SK-MEL-5 (cell line): Measurements from ENCODE around the gene SEPTIN5. TPM values are rescaled to one million over a fixed set of nuclear protein-coding genes. Genes with fewer than 3 reads are reported as not detected.
"Not testable (repeated sequence)": the region's sequence is repeated elsewhere in the genome, so short reads cannot be mapped to it uniquely, and the experiment has no call there.

Experiments
- DNase-seq: peaks from one replicate; pipeline ENCODE4 v3.0.0-alpha.2; 2016; ENCODE audit warnings: low read depth, low spot score
- in situ Hi-C: cut with HindIII; loops from 2 replicates; pipeline ENCODE4 v1.10.0; 2016; ENCODE audit warnings: low sequenced_read_pairs, high pct_unique_total_duplicates, low pct_unique_long_range_greater_than_20kb
- total RNA-seq: library from RNA; depleted of rRNA; stranded (reverse); fragments of >200 nt; shearing (Covaris generic); gene quantifications from 2 replicates; pipeline ENCODE4 v1.2.3, GENCODE V29; 2014

The SEPTIN5 gene
- total RNA-seq, 1 experiment from 2014 or later, result 16.3 TPM

- in situ Hi-C loops, DNase-seq: not testable (repeated sequence)
Measured at GRCh38 chr22:19697871-19698270, 16.4 kb upstream of the SEPTIN5 start.

DNA sequence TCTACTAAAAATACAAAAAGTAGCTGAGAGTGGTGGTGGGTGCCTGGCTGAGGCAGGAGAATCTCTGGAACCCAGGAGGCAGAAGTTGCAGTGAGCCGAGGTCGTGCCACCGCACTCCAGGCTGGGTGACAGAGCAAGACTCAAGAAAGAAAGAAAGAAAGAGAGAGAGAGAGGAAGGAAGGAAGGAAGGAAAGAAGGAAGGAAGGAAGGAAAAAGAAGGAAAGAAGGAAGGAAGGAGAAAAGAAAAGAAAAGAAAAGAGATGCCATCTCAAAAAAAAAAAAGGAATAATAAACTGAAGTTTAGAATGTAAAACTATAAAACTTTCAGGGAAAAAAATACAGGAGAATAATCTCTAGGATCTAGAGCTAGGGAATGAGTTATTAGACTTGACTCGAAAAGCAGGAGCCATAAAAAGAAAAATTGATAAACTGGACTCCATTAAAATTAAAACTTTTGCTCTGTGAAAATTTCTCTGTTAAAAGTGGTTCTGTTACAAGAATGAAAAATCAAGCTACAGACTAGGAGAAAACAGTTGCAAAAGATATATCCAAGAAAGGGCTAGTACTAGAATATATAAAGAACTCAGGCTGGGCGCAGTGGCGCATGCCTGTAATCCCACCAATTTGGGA is 13.4 kb upstream of the SEPTIN5 start:
- no peak for DNase-seq
- in situ Hi-C loops, result no loop called here

GRCh38 chr22:19701420-19702145 is 12.7 kb upstream of the SEPTIN5 start:
- in situ Hi-C loops, result no loop called here
- DNase-seq, result no peak

- DNase-seq, result no peak
- in situ Hi-C loops, result no loop called here
Measured at GRCh38 chr22:19703869-19704268, 10.4 kb upstream of the SEPTIN5 start.

- in situ Hi-C loops, result no loop called here
- DNase-seq, result no peak
Measured at GRCh38 chr22:19704355-19705015, 9.8 kb upstream of the SEPTIN5 start.

GRCh38 chr22:19705181-19705934 is 8.9 kb upstream of the SEPTIN5 start:
- DNase-seq, result no peak
- in situ Hi-C loops, result no loop called here

- in situ Hi-C loops, result no loop called here
- no peak for DNase-seq
Measured at GRCh38 chr22:19706661-19707151, 7.6 kb upstream of the SEPTIN5 start.

DNA sequence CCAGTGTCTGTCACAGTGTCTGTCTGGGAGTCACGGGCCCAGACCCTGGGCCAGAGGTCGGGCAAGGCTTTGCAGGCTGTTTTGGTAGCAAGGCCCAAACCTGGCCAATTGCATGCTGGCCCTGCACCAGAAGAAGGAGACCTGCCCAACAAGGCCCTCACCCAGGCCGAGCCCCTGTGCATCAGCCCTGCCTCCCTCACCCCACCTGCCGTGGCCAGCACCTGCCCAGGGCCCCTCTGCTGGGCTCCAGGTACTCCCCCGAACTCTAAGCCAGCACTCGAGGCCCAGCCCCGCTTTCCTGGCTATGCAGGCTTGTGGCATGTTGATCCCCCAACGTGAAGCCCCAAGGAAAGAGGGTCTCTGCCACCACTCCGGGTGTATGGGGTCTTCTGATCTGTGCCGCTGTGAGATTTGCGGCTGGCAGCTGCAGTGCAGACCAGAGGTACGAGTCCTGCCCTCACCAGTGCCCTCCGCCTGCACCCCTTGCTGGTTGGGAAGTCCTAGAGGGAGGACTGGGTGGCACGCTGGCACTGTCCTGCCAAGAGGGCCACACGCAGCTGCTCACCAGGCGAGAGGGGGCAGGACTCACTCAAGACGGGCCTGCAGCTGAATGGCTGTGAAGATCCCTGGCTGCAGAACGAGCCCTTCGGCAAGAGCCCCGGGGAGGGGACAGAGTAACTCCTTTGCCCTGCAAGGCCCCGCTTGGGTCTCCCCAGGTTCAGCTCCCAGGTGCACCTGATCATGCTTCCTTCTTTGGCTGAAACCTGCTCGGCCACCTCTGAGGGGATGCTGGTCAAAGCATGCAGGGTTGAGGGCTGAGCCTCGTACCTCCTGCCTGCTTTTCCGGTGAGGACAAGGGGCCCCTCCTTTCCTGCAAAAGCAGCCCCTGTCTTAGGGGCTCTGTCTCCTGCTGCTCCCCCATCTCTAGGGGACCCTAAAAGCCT is 6.7 kb upstream of the SEPTIN5 start:
- no peak for DNase-seq
- in situ Hi-C loops, result no loop called here

DNA sequence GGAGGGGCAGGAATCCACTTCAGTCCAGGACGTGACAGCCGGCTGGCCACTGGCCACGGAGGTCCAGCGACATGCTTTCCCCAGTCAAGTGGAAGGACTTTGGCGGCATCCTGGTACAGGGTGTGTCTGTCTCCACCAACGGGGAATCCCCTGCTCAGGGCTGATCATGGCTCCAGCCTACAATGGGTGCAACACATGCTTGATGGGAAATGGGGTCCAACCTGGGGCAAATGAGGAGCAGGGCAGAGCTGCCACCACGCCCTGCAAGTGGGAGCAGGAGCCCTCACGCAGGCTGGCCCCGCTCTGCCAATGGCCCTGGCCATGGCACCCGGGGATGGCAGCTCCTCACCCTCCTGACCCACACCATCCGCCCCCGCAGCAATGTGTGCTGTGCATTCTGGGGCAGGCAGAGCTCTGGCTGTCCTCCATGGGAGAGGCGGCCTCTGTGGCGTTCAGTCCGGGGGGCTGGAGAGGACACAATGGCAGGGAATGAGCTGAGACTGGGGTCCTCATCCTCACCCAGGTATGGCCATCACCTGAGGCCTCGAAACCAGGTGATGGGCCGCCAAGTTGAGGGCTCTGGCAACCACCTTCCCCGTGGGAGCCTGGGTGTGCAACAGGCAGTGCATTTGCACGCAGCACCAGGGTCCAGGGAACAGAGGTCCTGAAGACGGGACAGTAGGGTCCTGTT is 5.8 kb upstream of the SEPTIN5 start:
- in situ Hi-C loops, result no loop called here

DNA sequence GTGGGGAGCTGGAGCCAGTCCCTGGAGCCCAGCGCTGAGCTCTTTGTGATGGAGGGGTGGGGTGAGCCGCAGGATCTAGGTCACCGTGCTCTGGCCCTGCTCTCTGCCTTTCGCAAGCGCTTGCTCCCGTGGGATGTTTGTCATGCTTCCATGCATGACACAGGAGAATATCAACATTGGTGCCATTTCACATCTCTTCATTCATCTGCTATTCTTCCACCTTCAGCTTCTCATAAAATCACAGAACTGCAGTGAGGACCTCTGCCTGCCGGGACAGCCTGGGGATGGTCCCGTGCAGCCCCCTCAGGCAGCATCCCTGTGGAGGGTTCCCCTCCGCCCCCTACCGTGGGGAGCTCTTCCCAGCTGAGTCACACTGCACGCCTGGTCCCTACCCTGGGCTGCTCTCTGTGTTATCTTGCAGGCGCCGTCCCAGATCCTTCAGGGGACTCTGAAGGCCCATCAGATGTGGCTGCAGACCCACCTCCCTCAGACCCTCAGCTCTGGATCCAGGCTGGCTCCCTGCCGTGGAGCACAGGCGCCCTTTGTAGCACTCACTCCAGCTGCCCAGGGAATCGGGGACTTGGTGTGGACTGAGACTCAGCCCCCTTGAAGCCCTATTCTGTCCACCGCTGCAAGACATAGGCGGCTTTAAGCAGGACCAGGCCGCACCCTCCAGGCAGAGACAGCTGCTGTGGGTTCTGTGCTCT is 5.1 kb upstream of the SEPTIN5 start:
- DNase-seq, result no peak
- in situ Hi-C loops, result no loop called here

More for the DNA sequence above, 5.8 kb upstream of the SEPTIN5 start:
- DNase-seq, result no peak

DNA sequence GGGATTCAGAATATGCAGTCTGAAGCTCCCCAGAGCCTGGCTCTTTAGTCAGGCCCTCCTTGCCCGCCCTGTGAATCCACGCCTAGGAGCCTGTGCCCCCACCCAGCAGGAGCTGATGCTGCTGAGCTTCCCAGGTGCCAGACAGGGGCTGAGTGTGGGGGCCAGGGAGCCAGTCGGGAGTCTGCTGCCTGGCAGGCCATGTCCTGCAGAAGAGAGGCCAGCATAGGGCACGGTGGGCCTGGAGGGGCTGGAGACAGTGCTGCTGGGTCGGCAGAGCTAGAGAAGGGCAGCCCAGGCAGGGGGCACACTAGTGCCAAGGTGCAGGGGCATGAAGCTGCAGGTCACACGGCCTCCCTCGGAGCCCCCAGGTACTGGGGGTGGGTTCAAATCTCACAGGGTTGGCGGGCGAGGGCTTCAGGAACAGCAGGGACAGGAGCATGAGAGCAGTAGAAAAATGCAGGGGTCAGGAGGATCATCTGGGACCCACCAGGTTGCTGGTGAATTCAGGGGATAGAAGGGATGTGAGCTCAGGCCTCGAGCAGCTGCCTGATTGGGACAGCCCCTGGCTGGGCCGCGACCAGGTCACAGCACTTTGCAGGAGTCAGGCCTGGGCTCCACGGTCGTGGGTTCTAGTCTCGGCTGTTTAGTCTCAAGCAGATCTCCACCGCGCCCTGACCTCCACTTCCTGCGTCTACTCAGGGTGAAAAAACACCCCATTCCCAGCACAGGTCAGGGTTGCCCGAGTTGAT is 4.1 kb upstream of the SEPTIN5 start:
- DNase-seq, result no peak
- in situ Hi-C loops, result no loop called here

DNA sequence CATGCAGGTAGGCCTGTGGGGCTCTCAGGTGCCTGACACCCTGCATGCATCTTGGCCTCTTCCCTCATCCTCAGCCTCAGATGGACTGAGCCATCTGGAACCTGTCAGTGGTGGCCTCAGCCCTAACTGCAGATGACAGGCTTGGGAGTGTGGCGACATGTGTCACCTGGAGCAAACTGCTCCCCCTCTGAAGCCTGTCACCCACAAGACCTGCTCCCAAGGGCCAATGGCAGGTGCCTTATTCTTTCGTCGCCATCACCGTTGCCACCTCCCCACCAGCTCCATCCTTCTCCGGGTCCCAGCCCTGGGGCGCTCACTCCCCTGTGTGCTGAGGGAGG is 3.6 kb upstream of the SEPTIN5 start:
- in situ Hi-C loops, result no loop called here
- DNase-seq, result no peak

DNA sequence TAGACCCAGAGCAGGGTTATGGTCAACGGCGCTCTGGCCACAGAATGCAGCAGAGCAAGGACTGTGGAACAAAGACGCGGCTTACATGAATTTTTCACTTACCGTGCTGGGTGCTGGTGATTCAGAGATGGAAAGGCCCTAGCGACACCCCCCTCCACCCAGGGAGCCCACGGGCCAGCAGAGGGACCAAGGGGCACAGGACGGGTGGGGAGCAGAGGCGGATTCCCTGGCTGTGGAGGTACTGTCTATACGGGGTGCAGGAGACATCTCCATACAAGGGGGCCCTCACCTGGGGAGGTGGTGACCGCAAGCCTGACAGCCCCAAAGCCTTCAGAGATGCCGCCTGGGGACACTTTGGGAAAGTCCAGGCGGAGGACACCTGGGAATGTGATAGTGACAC is 1.1 kb upstream of the SEPTIN5 start:
- no peak for DNase-seq
- in situ Hi-C loops, result no loop called here

DNA sequence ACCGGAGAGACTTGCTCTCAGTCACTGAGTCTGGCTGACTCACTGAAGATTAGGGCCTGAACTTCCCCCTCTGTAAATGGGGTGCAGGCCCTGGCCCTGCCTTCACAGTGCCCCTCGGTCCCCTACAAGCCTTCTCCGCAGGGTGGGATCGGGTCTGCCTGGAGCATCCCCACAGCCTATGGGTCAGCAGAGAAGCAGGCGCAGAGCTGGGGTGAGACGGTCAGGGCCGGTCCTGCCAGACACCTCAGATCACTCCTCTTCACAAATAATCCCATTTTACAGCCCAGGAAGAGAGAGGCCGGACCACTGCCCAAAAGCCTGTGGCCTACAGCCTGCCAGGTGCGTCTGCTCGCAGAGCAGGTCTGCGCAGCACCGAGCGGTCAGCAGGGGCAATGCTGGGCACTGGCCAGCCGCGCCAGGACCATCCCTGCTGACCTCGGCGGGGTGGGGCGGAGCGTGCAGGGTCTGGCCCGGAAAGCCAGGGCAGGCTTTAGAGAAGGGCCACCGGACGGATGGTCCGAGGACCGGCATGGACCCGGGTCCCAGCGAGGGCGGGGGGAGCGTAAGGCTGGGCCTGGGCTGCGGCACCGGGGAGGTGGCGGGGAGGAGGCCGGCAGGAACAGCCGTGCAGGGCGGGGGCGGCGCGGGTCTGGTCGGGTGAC is 522 bp upstream of the SEPTIN5 start:
- in situ Hi-C loops, result no loop called here
- no peak for DNase-seq
